GM19438 (cell line): ENCODE results near the gene SLC39A11.
"Not testable (repeated sequence)": the region's sequence is repeated elsewhere in the genome, so short reads cannot be mapped to it uniquely, and the experiment has no call there.

Source experiments
- ATAC-seq: cut with Tn5 transposase; IDR thresholded peaks from one replicate; pipeline ENCODE4 v1.9.1; 2021; ENCODE audit warnings: low read depth; ENCODE audit not compliant: unreplicated experiment

SLC39A11 gene

GRCh38 chr17:72954579-72954978 lies 137.9 kb downstream of the SLC39A11 start:
- no peak for ATAC-seq

- no peak for ATAC-seq
These were observed 138.9 kb downstream of the SLC39A11 start for GRCh38 chr17:72953621-72954020.

GRCh38 chr17:72952641-72953315 lies 139.7 kb downstream of the SLC39A11 start:
- ATAC-seq, result no peak

GRCh38 chr17:72952220-72952619 lies 140.3 kb downstream of the SLC39A11 start:
- no peak for ATAC-seq

GRCh38 chr17:72950242-72950931 lies 142.1 kb downstream of the SLC39A11 start:
- no peak for ATAC-seq

- ATAC-seq, result no peak
These were observed 144.4 kb downstream of the SLC39A11 start for GRCh38 chr17:72948115-72948514.

GRCh38 chr17:72947475-72947874 lies 145.0 kb downstream of the SLC39A11 start:
- no peak for ATAC-seq

GRCh38 chr17:72946696-72947095 lies 145.8 kb downstream of the SLC39A11 start:
- no peak for ATAC-seq

- no peak for ATAC-seq
These were observed 146.3 kb downstream of the SLC39A11 start for GRCh38 chr17:72946156-72946555.

- ATAC-seq, result no peak
These were observed 147.0 kb downstream of the SLC39A11 start for GRCh38 chr17:72945473-72945872.

GRCh38 chr17:72943826-72944689 lies 148.4 kb downstream of the SLC39A11 start:
- no peak for ATAC-seq

- ATAC-seq, result no peak
These were observed 149.9 kb downstream of the SLC39A11 start for GRCh38 chr17:72942579-72942978.

- ATAC-seq, result no peak
These were observed 152.0 kb downstream of the SLC39A11 start for GRCh38 chr17:72940496-72940895.

- ATAC-seq, result no peak
These were observed 154.0 kb downstream of the SLC39A11 start for GRCh38 chr17:72938482-72938881.

- no peak for ATAC-seq
These were observed 154.8 kb downstream of the SLC39A11 start for GRCh38 chr17:72937707-72938106.

GRCh38 chr17:72937254-72937653 lies 155.2 kb downstream of the SLC39A11 start:
- not testable (repeated sequence) for ATAC-seq

- ATAC-seq, result no peak
These were observed 156.5 kb downstream of the SLC39A11 start for GRCh38 chr17:72935984-72936383.

GRCh38 chr17:72934927-72935326 lies 157.6 kb downstream of the SLC39A11 start:
- ATAC-seq, result no peak

GRCh38 chr17:72931635-72932034 lies 160.9 kb downstream of the SLC39A11 start:
- ATAC-seq, result no peak

- ATAC-seq, result no peak
These were observed 161.3 kb downstream of the SLC39A11 start for GRCh38 chr17:72931163-72931562.

GRCh38 chr17:72930031-72930430 lies 162.5 kb downstream of the SLC39A11 start:
- ATAC-seq, result no peak
